HG02870 (cell line): ENCODE data around the gene CNTN4.

ENCODE experiments used
- ATAC-seq: cut with Tn5 transposase; IDR thresholded peaks from one replicate; pipeline ENCODE4 v1.9.1; 2021; ENCODE audit warnings: mild to moderate bottlenecking, moderate library complexity; ENCODE audit not compliant: unreplicated experiment

Gene CNTN4

GRCh38 chr3:2261747-2262146 is 163.1 kb downstream of the CNTN4 start:
- ATAC-seq, result no peak

GRCh38 chr3:2262204-2262603 is 163.5 kb downstream of the CNTN4 start:
- no peak for ATAC-seq

DNA sequence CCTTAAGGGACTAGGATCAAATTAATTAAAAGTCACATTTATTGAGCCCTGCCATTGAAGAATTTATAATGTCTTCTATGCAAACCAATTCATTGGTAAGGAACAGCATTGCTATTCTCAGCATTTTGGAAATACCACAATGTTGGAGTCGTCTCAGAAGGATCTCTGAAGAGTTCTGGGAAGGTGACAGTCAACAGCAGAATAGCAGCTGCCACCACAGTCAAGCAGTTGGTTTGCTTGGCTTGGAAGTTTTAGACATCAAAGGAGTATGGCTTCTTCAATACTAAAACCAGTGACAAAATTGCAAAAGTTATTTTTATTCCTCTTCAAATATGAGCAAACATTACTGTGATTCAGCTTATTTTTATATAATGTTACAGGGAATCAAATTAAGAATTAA is 167.9 kb downstream of the CNTN4 start:
- ATAC-seq, result no peak

- ATAC-seq, result no peak
Observed at GRCh38 chr3:2268779-2269178, 170.1 kb downstream of the CNTN4 start.

DNA sequence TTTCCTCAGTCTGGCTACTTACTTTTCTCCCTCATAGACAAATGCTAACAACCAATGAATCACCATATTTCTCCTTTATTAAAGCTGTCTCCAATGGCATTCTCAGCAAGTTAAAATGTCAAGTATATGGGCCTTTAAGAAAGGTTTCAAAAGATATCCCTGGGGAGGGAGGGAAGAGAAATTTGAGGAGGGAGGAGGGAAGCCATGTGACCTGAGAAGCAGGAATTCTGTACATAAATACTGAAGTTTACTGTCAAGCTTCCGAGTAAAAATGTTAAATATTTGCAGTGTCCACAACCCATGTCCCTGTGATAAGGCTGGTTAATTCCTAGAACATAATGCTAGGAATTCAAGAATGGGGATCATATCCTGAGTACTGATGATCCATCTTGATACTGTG is 175.9 kb downstream of the CNTN4 start:
- no peak for ATAC-seq

DNA sequence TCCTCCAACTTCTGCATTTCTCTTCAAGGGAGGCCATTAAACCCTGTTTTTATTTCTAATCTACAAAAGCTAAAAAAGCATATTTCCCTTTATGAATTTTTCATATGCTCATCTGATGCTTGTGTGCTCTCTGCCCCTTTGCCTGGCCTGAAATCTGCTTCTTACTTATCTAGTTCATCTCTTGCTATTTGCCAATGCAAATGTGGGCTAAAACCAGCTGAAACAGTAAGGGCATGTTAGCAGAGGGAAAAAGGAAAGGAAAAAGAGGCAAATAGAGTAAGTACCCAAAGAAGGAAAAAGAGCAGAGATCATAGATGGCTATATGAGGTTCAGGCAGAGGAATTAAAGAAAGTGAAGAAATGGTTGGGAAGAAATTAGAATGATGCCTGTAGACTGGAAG is 185.2 kb downstream of the CNTN4 start:
- no peak for ATAC-seq

GRCh38 chr3:2300938-2301337 is 202.3 kb downstream of the CNTN4 start:
- ATAC-seq, result no peak

- no peak for ATAC-seq
Observed at GRCh38 chr3:2301361-2301760, 202.7 kb downstream of the CNTN4 start.

GRCh38 chr3:2303566-2303965 is 204.9 kb downstream of the CNTN4 start:
- ATAC-seq, result no peak

DNA sequence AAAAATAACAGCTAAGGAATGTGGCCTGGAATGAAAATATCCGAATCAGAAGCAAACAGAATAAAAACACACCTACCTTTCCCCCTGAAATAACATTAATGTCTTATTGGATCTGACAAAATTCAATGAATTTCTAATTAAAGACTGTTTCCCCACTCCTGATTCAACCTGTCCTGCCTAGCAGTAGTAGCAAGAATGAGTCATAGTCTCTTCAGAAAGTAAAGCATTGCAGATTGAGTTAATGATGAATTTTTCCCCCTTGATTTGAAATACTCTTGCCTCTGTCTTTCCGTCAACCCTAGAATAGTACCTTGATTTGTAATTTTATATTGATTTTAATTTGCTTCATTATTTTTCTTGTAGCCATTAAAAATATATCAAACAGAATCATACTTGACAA is 212.4 kb downstream of the CNTN4 start:
- ATAC-seq, result no peak

GRCh38 chr3:2317521-2317920 is 218.9 kb downstream of the CNTN4 start:
- no peak for ATAC-seq

- ATAC-seq, result no peak
Observed at GRCh38 chr3:2334921-2335320, 236.3 kb downstream of the CNTN4 start.

DNA sequence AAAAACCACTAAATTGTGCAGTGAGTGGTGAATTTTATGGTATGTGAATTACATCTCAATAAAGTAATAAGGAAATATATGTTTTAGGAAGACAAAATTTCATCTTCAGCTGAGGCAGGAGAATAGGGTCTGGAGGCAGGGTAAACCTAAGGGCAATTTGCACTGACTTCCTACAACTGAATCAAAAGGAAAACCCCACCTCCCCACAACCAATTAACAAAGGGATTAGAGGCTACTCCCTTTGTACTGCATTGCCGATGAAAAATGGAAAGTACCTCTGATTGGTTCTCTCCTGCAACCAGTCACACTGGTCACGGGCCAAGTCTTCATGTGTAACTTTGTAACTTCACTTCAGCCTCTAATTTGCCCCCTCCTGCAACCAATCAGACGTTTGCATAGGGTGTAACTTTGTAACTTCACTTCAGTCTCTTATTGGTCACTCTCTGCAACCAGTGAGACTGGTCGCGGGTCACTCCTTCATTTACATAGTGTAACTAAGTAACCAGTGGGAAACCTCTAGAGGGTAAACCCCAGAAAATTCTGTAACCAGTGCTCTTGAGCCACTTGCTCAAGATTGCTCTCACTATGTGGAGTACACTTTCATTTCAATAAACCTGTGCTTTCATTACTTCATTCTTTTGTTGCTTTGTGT is 244.5 kb downstream of the CNTN4 start:
- no peak for ATAC-seq

DNA sequence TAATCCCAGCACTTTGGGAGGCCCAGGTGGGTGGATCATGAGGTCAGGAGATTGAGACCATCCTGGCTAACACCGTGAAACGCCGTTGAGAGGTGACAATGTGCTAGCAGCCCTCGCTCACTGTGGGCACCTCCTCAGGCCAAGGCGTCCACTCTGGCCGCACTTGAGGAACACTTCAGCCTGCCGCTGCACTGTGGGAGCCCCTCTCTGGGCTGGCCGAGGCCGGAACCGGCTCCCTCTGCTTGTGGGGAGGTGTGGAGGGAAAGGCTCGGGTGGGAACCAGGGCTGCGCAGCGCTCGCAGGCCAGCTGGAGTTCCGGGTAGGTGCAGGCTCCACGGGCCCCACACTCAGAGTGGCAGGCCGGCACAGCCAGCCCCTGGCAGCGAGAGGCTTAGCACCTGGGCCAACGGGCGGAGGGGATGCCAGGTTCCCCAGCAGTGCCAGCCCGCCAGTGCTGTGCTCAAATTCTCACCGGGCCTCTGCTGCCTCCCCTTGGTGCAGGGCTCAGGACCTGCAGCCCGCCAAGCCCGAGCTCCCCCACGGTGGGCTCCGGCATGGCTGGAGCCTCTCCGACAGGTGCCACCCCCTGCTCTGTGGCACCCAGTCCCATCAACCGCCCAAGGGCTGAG is 253.6 kb downstream of the CNTN4 start:
- no peak for ATAC-seq

DNA sequence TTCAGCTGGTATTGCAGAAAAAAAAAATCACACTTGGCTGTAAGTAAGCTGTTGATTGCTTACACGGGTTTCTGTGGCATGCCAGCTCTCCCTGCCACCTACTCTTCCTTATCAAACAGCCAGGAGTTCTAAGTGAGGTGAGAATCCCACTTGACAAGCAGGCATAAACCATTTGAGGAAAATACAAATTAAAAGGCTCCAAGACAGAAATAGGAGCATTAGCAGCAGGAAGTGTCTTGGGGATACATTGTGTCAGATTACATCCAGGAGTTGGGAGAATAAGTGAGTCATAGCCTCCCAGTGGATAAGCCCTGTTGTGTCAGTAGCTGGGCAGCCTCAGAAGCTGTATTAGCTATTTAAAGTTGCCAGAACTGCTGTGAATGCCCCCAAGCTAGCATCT is 256.0 kb downstream of the CNTN4 start:
- ATAC-seq, result no peak

DNA sequence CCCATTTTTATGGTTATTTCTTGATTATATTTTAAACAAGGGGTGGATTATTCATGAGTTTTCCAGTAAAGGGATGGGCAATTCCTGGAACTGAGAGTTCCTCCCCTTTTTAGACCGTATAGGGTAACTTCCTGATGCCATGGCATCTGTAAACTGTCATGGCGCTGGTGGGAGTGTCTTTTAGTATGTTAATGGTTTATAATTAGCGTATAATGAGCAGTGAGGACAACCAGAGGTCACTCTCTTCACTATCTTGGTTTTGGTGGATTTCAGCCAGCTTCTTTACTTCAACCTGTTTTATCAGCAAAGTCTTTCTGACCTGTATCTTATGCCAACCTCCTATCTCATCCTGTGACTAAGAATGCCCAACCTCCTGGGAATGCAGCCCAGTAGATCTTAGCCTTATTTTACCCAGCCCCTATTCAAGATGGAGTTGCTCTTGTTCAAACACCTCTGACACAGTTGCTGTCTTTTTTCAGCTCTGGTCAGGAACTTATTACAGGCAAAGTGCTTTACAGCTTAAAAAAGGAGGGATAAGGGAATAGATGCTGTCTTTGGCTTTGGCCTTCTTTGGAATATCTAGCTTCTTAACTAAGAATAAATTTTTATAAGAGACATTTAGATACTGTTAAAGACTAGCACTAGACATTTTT is 257.8 kb downstream of the CNTN4 start:
- ATAC-seq, result no peak

GRCh38 chr3:2360815-2361214 is 262.1 kb downstream of the CNTN4 start:
- ATAC-seq, result no peak

- no peak for ATAC-seq
Observed at GRCh38 chr3:2362122-2362521, 263.5 kb downstream of the CNTN4 start.

GRCh38 chr3:2363854-2364253 is 265.2 kb downstream of the CNTN4 start:
- no peak for ATAC-seq

DNA sequence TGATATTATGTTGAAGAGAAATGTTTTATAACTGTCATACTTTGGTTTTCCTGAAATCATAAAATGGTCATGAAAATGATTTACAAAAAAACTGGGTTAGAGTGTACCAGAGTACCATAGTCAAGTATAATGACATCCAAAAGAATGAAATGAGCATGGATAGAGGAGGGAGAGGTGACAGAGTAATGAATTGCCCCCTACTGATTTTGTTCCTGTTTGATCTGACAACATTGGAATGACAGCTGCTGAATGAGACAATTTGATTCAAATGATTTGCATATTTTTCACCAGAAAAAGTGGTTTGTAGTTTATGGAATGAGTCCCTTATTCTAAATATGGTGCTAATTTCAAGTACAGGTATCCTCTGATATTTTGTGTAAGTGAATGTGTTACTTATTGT is 271.7 kb downstream of the CNTN4 start:
- ATAC-seq, result no peak

GRCh38 chr3:2372306-2372705 is 273.6 kb downstream of the CNTN4 start:
- no peak for ATAC-seq

- ATAC-seq, result no peak
Observed at GRCh38 chr3:2375376-2375775, 276.7 kb downstream of the CNTN4 start.
